ENCODE results near the gene PRRC2B. TPM values are rescaled to one million over a fixed set of nuclear protein-coding genes. Genes with fewer than 3 reads are reported as not detected.

PRRC2B gene
- total RNA-seq, 4 donors from 2014 or later: 102 to 198 (median 108) TPM

- H3K27ac ChIP-seq: peak overlapping the region; percentile 35 to 77 (median 66)
- ATAC-seq: peak; percentile 40
- H3K9me3 ChIP-seq: no peaks in the 10 kb centered on the region
- H3K4me3 ChIP-seq: no peak overlapping the region
- 8 to 15% methylated on average over 6 to 7 of the region's 7 CpGs for whole genome bisulfite sequencing, 2 donors (ENCODE audit: low coverage in 1 of 2)
- TF ChIP-seq EP300 (IDR thresholded peaks at IDR 0.05) (no peak), CTCF (IDR thresholded peaks at IDR 0.05) (no peak), POLR2A (IDR thresholded peaks at IDR 0.05) (no peak), POLR2AphosphoS5 (IDR thresholded peaks at IDR 0.05) (peak; percentile 41)
- no peaks in the 10 kb centered on the region for H3K27me3 ChIP-seq
- peaks cover 0 to 4% of the 10 kb centered on the region in 2 donors for H3K36me3 ChIP-seq
- H3K4me1 ChIP-seq: peaks cover 18 to 100% (median 77%) of the 10 kb centered on the region in 3 donors
Measured at GRCh38 chr9:131418143-131419025, 24.5 kb downstream of the PRRC2B start.

GRCh38 chr9:131419026-131419614 is 25.2 kb downstream of the PRRC2B start:
- WGBS, 2 donors (ENCODE audit: low coverage in 1 of 2): 43% methylated on average over 2 to 5 of the region's 8 CpGs
- ATAC-seq: no peak
- peak overlapping the region in 3 of 4 donors; percentile 58 to 77 (median 75) for H3K27ac ChIP-seq
- no peak for TF ChIP-seq EP300 (IDR thresholded peaks at IDR 0.05)
- TF ChIP-seq CTCF (IDR thresholded peaks at IDR 0.05): no peak
- TF ChIP-seq POLR2A (IDR thresholded peaks at IDR 0.05): no peak
- TF ChIP-seq POLR2AphosphoS5 (IDR thresholded peaks at IDR 0.05): no peak
- H3K4me1 ChIP-seq: peaks cover 18 to 100% (median 84%) of the 10 kb centered on the region in 3 donors
- H3K4me3 ChIP-seq: no peak overlapping the region
- H3K9me3 ChIP-seq: no peaks in the 10 kb centered on the region
- peaks cover 0 to 4% of the 10 kb centered on the region in 2 donors for H3K36me3 ChIP-seq
- H3K27me3 ChIP-seq: no peaks in the 10 kb centered on the region

DNA sequence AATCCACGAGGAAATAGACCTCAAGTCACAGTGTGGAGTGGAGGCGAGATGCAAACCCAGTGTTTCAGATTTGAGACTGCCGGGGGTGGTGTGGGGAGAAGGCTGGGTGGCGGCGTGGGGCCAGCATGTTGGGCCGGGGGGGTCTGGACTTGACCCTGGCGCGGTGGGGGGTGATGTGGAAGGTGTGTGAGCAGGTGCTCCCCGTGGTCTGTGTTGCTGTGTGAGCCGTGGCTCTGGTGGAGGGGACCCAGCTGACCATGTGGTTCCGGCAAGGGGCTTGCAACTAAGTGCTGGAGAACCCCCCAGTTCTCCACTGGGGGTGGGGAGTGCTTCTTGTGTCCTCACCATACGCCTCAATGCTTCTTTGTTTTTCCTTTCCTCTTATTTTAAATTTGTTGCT is 25.8 kb downstream of the PRRC2B start:
- 64 to 81% methylated on average over 3 of the region's 12 CpGs for WGBS, 2 donors (ENCODE audit: low coverage in 1 of 2)
- peaks cover 0 to 4% of the 10 kb centered on the region in 2 donors for H3K36me3 ChIP-seq
- ATAC-seq: no peak
- peak overlapping the region in 3 of 4 donors; percentile 52 to 77 (median 58) for H3K27ac ChIP-seq
- no peak overlapping the region for H3K4me3 ChIP-seq
- TF ChIP-seq POLR2A (IDR thresholded peaks at IDR 0.05) (no peak), POLR2AphosphoS5 (IDR thresholded peaks at IDR 0.05) (no peak), CTCF (IDR thresholded peaks at IDR 0.05) (no peak), EP300 (IDR thresholded peaks at IDR 0.05) (no peak)
- no peaks in the 10 kb centered on the region for H3K27me3 ChIP-seq
- peaks cover 18 to 100% (median 88%) of the 10 kb centered on the region in 3 donors for H3K4me1 ChIP-seq
- no peaks in the 10 kb centered on the region for H3K9me3 ChIP-seq

DNA sequence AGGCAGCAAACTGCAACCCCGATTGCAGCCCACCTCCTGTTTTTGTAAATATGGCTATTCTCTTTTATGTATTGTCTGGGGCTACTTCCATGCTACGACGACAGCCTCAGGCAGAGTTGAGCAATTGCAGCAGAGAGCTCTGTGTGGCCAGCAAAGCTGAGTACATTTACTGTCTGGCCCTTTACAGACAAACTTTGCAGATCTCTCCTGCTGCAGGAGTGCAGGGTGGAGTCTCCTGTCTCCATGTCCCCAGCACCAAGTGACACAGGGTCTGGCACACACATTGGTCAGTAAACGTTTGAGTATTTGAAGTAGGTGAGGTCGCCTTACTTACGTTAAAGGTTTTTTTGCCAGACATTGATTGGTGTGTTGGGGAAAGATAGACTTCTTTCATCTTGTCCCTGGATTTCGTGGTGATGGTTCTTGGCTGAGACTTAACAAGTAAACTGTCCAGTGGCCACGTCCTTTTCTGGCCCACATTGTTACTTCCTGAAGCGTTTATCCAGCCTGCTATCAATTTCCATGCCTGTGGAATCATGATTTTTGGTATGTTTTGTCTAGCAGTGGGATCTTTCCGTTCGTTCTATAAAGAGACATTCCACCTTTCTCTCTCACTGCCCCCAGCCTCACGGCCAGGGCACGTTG is 27.2 kb downstream of the PRRC2B start:
- H3K4me1 ChIP-seq: peaks cover 18 to 99% (median 75%) of the 10 kb centered on the region in 3 donors
- H3K9me3 ChIP-seq: no peaks in the 10 kb centered on the region
- TF ChIP-seq POLR2A (IDR thresholded peaks at IDR 0.05): no peak
- TF ChIP-seq EP300 (IDR thresholded peaks at IDR 0.05): no peak
- peak in 3 of 4 experiments; percentile 8 to 41 (median 33) for TF ChIP-seq CTCF (IDR thresholded peaks at IDR 0.05)
- no peak for TF ChIP-seq POLR2AphosphoS5 (IDR thresholded peaks at IDR 0.05)
- peaks cover 0 to 4% of the 10 kb centered on the region in 2 donors for H3K36me3 ChIP-seq
- peak overlapping the region in 3 of 4 donors; percentile 56 to 80 (median 79) for H3K27ac ChIP-seq
- WGBS, 2 donors (ENCODE audit: low coverage in 1 of 2): 5 to 15% methylated on average over 8 to 11 of the region's 13 CpGs
- peak; percentile 29 for ATAC-seq
- H3K4me3 ChIP-seq: no peak overlapping the region
- H3K27me3 ChIP-seq: no peaks in the 10 kb centered on the region
